GM13976 (cell line): Measurements from ENCODE around the gene POC5.
A peak's percentile ranks its signal among the peaks of the same experiment; 100 is the strongest.

Source experiments
- DNase-seq: peaks from one replicate; pipeline ENCODE4 v3.0.0; 2012; ENCODE audit warnings: low spot score
- in situ Hi-C: fragments of 300-500 bp; cut with MboI; formaldehyde crosslinking; loops from one replicate; pipeline ENCODE4 v1.12.0; 2022; ENCODE audit warnings: low sequenced_read_pairs, mixed read lengths, inconsistent platforms; ENCODE audit not compliant: unreplicated experiment
- TF ChIP-seq, protein P1 (sequence below): IDR thresholded peaks from 2 replicates; pipeline ENCODE4 v1.5.1; 2012; ENCODE audit warnings: borderline replicate concordance, mild to moderate bottlenecking; ENCODE audit not compliant: insufficient read depth; ENCODE audit errors: extremely low read depth, missing control alignments, control extremely low read depth

Gene POC5

GRCh38 chr5:75686480-75686879, 30.8 kb downstream of the POC5 start:
- in situ Hi-C loops, result loop anchor here (5.0 kb wide), 1 partner anchor 454 kb away; no protein-coding TSS in a partner anchor

DNA sequence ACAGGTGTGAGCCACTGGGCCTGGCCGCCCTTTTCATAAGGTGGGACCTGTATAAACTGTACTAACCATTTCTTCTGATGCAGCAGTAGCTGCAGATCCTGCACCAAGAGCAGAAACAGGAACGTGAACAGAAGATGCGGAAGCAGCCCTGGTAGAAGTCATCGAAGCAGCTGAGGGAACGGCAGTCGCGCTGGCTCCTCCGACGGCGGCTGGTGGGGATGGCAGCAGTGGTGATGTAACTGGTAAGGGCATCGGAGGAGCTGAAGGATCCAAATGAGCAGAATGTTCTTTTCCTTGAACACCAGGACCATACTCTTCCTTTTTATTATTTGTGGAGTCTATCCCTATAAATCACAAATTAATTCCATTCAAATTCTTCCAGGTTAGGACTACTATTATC, 32.1 kb downstream of the POC5 start:
- TF ChIP-seq, protein P1, sequence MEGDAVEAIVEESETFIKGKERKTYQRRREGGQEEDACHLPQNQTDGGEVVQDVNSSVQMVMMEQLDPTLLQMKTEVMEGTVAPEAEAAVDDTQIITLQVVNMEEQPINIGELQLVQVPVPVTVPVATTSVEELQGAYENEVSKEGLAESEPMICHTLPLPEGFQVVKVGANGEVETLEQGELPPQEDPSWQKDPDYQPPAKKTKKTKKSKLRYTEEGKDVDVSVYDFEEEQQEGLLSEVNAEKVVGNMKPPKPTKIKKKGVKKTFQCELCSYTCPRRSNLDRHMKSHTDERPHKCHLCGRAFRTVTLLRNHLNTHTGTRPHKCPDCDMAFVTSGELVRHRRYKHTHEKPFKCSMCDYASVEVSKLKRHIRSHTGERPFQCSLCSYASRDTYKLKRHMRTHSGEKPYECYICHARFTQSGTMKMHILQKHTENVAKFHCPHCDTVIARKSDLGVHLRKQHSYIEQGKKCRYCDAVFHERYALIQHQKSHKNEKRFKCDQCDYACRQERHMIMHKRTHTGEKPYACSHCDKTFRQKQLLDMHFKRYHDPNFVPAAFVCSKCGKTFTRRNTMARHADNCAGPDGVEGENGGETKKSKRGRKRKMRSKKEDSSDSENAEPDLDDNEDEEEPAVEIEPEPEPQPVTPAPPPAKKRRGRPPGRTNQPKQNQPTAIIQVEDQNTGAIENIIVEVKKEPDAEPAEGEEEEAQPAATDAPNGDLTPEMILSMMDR, result no peak
- DNase-seq, result no peak
- in situ Hi-C loops, result loop anchor here (5.0 kb wide), 1 partner anchor 453 kb away; no protein-coding TSS in a partner anchor

More at GRCh38 chr5:75686480-75686879, 30.8 kb downstream of the POC5 start:
- DNase-seq, result no peak
- TF ChIP-seq, protein P1, result no peak

DNA sequence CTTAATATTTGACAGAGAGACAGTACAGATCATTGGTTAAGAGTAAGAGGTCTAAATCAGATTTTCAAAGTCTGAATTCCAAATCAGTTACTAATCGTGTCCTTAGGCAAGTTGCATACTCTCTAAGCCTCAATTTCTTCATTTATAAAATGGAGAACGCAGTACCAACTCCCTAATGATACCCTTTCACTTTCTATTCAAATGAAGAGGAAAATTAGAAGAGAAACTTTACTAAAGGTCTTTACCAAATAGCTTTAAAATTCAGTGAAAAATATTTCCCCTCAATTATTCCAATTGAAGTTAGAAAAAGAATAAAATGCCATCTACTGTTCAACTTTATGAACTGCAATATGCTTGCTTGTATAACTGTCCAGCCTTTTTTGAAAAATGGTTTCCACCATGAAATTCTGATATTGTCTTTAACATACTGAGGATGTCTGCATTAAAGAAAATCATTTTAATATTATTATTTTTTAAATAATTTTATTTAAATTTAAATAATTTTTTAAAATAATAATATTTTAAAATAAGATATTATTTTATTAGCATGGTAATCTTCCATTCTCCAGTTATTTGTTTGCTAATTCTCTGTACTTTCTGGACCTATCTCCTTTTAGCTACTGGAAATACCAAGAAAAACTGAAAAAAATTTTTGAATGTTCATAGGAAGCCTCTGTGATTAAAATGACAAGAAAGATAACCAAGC, 36.0 kb downstream of the POC5 start:
- TF ChIP-seq, protein P1, result peak; percentile 58
- in situ Hi-C loops, result no loop called here

DNA sequence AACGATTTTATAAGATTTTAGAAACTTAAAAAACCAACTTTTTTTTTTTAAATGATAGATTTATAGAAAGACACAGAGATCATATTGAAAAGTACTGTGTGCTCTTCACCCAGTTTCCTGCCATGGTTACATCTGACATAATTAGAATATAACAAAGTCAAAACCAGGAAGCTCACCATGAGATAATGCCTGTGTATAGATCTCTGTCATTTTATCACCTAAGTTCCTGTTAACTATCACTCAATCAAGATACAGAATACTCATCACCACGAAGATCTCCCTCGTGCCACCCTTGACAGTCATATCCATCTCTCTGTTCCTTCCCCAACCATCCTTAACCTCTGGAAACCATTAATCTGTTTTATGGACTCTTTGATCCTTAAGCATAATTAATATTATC, 39.1 kb downstream of the POC5 start:
- in situ Hi-C loops, result no loop called here
- no peak for DNase-seq
- TF ChIP-seq, protein P1, result no peak

More for the DNA sequence above, 36.0 kb downstream of the POC5 start:
- peak; percentile 41 for DNase-seq

DNA sequence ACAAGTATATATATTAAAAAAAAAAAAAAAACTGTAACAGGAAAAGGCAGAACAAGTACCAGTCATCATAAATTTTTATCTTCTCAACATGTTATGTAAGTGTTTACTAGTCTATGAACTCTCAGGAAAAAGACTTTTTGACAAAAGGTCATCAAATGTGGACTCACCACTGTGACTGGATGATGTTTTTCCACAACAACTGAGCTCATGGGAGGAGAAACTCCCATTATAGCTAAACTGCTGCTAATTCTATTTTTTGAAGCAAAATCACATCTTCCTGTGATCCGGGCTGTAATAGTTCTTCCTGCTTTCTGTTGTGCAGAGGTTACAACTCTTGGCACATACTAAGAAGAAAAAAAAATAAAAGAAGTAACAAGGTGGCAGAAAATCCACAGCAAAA, 39.6 kb downstream of the POC5 start:
- no peak for DNase-seq
- TF ChIP-seq, protein P1, result no peak
- in situ Hi-C loops, result no loop called here

DNA sequence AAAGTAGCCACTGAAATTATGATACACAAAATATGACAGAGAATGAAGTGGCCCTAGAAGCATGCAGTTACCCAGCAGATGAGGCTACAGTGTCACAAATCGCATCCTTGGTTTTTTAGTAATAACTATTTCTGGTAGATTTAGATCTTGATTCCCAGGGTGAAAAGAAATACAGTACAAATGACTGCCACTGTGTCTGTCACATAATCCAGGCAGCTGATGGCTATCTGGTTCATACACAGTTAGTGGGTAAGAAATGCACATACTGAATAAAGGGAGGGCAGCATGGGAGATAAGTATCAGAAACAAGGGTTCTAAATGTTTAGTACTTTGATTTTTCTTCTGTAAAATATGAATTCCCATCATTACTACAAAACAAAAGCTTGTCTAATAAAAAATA, 41.5 kb downstream of the POC5 start:
- TF ChIP-seq, protein P1, result no peak
- in situ Hi-C loops, result no loop called here
- no peak for DNase-seq
